Activated CD8-positive, alpha-beta memory T cell treated with anti-CD3 and anti-CD28 coated beads, Interleukin-2, amount 50 U/mL, for 48 hours (primary cell): Measurements from ENCODE around the gene RALGPS1.

Experiments
- DNase-seq: peaks from one replicate; pipeline ENCODE4 v3.0.0-alpha.2; 2020

RALGPS1 gene

GRCh38 chr9:127106466-127106855 lies 191.9 kb downstream of the RALGPS1 start:
- no peak for DNase-seq

- no peak for DNase-seq
Observed at GRCh38 chr9:127107171-127107928, 192.8 kb downstream of the RALGPS1 start.

GRCh38 chr9:127107929-127108876 lies 193.6 kb downstream of the RALGPS1 start:
- no peak for DNase-seq

GRCh38 chr9:127109212-127109711 lies 194.7 kb downstream of the RALGPS1 start:
- no peak for DNase-seq

GRCh38 chr9:127112056-127112455 lies 197.5 kb downstream of the RALGPS1 start:
- no peak for DNase-seq

GRCh38 chr9:127112735-127113161 lies 198.2 kb downstream of the RALGPS1 start:
- no peak for DNase-seq

GRCh38 chr9:127113191-127113972 lies 198.8 kb downstream of the RALGPS1 start:
- DNase-seq: no peak

- no peak for DNase-seq
Observed at GRCh38 chr9:127114606-127115005, 200.0 kb downstream of the RALGPS1 start.

GRCh38 chr9:127116088-127116726 lies 201.6 kb downstream of the RALGPS1 start:
- DNase-seq: no peak

- DNase-seq: no peak
Observed at GRCh38 chr9:127116957-127117356, 202.4 kb downstream of the RALGPS1 start.

GRCh38 chr9:127117801-127118200 lies 203.2 kb downstream of the RALGPS1 start:
- DNase-seq: no peak

- DNase-seq: no peak
Observed at GRCh38 chr9:127118597-127119319, 204.2 kb downstream of the RALGPS1 start.

GRCh38 chr9:127119320-127119709 lies 204.7 kb downstream of the RALGPS1 start:
- no peak for DNase-seq

GRCh38 chr9:127121628-127122175 lies 207.1 kb downstream of the RALGPS1 start:
- no peak for DNase-seq

- no peak for DNase-seq
Observed at GRCh38 chr9:127122176-127123063, 207.8 kb downstream of the RALGPS1 start, which contains the start of gene ANGPTL2. Gene ANGPTL2, minus strand, starts transcription at chr9:127122635. Its CDS starts 13,904 bp downstream, at chr9:127108731.

- DNase-seq: no peak
Observed at GRCh38 chr9:127123064-127123890, 208.7 kb downstream of the RALGPS1 start.

GRCh38 chr9:127124111-127124531 lies 209.5 kb downstream of the RALGPS1 start:
- DNase-seq: no peak

GRCh38 chr9:127124792-127125191 lies 210.2 kb downstream of the RALGPS1 start:
- DNase-seq: no peak

- DNase-seq: no peak
Observed at GRCh38 chr9:127126971-127127370, 212.4 kb downstream of the RALGPS1 start.
